RKO (cell line): ENCODE data around the gene NUDT1.

ENCODE experiments used
- DNase-seq: peaks from one replicate; pipeline ENCODE4 v3.0.0-alpha.2; 2016; ENCODE audit warnings: low spot score

The NUDT1 gene

DNA sequence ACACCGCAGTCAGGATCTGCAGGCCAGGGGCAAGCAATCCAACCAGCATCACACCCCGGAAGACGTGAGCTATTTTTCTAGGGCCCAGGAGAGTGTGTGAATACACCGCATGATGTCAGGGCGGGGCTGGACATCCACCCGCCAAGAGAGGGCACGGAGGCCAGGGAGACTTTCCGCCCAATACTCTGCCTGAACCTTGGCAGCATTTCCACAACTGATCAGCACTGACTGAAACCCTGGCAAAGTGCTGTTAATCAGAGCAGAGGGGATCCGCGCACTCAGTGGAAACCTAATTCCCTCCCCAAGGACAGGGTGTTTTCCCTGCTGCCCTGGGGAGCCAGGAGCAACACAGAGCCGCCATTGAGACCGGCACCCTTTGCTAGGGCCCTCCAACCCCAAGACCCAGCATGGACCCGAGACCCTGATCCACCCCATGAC is 17.5 kb upstream of the NUDT1 start:
- DNase-seq: no peak

DNA sequence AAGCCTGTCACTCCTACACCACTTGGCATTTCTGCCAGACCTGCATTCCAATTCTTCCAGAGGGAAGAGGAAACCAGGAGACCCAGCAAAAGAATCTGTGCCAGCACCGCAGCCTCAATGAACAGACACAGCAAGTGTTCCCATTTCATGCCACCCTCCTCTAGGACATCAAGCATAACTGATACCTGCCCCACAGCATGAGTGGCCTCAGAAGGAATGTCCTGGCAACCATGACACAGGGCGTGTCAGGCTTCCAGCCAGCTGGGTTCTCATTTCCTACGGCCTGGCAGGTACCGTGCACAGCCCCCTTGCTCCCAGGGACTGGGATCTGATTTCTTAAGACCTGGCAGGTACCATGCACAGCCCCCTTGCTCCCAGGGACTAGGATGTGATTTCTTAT is 17.1 kb upstream of the NUDT1 start:
- DNase-seq: no peak

DNA sequence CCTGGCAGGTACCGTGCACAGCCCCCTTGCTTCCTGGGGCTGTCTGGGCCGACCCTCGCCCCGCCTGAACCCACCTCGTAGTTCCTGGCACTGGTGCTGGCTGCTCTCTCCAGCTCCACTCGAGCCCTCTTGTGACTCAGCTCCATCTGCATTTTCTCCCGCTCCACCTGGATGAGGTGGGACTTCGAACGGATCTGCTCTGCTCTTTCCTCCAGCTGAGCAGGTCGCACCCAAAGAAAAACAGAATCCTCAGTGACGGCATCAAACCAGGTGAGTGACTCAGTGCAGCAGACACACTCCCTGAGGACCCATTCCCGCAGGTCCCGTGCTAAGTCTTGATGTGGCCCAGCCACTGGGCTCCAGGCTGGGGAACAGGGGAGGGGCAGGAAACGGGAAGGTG is 16.7 kb upstream of the NUDT1 start:
- DNase-seq: no peak

DNA sequence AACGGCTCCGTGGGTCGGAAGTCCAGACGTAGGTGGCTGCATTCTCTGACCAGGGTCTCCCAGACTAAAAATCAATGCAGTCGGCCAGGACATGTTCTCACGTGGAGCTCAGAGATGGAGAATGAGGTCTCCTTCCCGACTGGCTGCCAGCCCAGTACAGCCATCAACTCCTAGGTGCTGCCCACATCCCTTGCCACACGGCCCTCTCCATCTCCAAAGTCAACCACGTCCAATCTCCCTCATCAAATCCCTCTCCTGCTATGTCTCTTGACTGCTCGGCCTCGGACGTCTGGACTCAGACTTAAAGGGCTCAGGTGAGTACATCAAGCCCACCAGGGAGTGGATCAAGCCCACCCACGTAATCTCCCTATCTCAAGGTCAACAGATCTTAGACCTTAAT is 16.2 kb upstream of the NUDT1 start:
- DNase-seq: no peak

DNA sequence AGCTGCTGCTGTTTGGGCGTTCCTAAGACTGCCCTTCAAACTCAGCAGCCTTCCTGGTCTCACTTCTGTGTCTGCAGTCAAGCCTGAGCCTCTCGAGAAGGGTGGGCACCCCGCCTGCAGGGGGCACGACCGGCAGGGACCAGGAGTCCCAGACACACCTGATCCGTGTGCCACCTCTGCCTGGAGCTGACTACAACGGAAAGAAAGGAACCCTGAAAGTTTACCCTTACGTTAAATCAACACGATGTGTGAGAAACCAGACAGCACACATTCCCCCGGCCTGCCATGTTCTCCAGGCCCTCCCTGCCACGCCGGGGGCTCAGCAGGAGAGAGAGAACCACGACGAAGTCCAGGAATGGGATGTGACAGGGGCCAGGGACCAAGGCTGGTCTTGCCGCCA is 14.3 kb upstream of the NUDT1 start:
- DNase-seq: no peak

DNA sequence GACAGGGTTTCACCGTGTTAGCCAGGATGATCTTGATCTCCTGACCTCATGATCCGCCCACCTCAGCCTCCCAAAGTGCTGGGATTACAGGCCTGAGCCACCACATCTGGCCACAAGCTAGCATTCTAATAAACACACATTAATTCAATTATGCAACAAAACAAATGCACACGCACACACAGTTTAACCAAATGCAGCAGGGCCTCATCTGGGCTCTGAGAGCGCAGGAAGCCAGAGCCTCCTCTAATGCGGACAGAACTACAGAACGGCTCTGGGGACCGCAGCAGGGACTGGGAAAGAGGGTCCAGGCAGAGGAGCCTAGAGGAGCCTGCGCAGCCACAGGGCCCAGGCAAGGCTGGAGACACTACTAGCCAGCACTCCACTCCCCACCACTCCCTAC is 13.1 kb upstream of the NUDT1 start:
- no peak for DNase-seq

DNA sequence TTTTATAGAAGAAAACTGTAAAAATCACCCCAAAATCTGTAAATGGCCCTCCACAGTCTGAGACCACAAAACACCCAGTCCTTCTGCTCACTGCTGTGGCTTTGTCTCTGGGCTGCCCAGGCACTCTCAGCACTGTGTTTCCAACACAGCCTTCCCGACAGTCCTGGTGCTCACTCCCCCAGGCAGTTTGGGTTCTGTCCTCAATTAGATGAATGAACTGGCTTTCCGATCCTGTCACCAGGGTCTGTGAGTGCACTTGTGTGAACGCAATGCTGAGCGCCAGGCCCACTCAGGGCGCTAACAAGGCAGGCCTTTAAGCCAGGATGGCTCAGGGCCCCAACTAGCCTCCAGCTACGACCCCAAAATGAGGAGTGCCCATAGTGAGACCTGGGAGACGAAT is 12.6 kb upstream of the NUDT1 start:
- no peak for DNase-seq

DNA sequence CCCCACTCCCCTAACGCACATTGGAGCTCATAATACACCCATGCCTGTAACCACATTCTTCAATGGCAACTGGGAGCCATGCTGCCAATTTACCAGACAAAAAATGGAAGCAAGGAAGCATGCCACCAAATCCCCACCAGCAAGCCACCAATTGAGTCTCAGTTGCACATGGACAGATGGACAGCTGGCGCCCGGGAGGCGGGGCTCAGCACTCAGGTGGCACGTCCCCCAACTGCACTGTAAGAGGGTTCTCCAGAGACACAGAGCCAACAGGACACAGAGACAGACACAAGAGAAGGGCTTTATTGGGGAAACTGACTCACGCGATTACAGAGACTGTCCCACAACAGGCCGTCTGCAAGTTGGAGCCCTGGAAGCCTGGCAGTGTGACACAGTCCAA is 11.8 kb upstream of the NUDT1 start:
- DNase-seq: no peak

DNA sequence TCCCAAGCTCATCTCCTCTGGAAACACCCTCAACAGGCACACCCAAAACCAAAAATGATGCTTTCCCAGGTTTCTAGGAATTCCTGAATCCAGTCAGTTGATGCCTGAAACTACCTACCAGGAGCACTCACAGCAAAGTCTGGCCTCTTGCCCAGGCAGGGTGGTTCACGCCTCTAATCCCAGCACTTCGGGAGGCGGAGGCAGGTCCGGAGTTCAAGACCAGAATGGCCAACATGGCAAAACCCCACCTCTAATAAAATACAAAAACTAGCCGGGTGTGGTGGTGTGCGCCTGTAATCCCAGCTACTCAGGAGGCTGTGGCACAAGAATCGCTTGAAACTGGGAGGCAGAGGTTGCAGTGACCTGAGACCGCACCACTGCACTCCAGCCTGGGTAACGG is 11.1 kb upstream of the NUDT1 start:
- DNase-seq: no peak

DNA sequence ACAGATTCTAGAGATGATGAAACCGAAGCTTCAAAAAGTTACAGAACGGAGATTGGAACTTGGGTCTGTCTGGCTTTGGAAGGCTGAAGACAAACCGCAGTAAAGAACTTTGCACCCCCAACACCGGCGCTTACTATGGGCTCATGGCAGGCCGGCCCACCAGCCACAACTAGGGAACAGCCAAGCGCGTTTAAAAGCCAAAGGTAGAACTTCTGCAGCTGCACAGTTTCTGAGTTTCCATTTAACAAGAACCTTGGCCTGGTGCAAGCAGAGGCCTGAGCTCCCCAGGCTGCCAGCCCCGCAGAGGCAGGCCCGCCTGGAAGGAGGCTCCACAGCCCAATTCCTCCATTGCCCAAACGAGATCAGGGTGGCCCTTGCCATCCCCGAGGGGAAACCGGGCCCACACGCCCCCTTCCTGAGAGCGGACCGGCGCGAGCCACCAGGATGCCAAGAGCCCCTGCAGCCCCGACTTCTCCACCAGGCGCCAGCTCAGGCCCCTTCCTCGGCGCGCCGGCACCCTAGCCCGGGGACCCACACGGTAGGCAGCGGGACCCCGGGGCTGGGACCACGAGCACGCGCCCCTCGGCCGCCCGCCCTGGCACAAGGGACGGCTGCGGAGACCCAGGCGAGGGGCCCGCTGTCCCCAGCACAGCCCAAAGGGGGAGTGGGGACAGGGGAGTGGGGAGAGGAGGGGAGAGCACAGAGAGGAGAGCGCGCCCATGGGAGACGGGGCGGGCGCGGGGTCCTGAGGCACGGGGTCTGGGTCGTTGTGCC is 9.8 kb upstream of the NUDT1 start:
- DNase-seq: peak; percentile 24

DNA sequence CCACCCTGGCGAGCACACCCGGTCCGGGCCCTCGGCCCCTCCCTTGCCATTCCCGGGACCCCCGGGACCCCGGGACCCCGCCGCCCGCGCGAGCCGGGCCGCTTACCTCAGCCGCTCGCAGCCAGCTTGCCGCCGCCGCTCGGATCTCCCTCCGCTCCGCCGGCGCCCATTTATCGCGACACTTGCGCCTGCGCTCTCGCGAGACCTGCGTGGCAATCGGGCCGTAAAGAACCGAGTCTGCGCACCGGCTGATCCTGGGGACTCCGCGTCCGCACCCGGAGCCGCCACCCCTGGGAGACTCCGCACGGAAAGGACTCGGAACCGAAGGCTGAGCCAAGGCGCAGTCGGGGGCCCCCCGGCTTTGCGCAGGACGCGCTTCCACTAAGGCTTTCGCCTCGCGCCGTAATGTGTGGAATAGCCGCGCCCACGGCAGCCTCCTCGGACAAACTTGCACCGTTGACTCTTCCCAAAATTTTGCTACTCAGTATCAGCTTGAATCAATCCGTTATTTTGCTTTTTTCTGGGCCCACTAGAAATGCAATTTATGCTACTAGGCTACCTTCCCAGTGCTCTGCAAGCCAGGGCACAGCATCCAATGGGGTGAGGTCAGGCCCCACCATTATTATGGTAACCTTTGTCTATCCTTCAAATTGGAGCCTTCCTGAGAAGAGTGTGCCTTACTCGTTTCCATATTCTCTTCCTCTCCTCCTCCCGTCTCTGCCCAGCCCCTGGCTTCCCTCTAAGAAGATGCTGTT is 9.1 kb upstream of the NUDT1 start, which contains the start of gene MAD1L1:
TSS of gene MAD1L1 (minus strand) at position 180 of the 755 bp plus-strand sequence. CDS start 2,812 bp downstream, outside the sequence.
- DNase-seq: peak; percentile 94

DNA sequence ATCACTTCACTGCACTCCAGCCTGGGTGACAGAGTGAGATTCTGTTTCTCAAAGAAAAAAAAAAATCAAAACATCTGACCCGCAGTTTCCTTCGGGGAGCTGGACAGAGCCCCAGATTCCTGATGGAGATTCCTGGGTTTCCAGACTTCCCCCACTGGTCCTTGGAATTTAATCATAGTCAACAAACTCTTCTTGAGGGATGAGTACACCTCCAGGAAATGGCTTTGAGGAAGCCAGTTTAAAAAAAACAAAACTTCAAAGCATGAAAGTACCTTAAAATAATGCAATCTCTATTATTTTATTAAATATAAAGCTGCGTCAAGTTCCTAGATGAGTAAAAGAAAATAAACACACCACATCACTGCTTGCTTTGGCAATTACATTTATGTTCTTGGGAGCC is 8.1 kb upstream of the NUDT1 start:
- DNase-seq: no peak

DNA sequence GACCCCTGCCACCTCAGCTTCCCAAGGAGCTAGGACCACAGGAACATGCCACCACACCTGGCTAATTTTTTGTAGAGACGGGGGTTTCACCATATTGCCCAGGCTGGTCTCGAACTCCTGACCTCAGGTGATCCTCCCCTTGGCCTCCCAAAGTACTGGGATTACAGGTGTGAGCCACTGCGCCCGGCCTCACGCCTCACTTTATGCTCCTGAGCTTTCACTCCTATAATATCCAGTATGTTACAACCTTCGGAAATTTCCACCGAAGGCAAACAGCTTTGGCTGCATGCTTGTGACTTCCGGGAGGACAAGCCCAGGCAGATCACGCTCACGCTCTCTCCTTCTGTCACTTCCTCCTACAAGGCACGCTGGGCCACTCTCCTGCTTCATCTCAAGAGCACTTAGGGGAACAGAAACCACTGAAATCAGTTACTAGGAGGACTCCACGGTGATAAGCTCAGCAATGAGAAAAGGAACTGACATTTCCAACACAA is 4.9 kb upstream of the NUDT1 start:
- DNase-seq: no peak

DNA sequence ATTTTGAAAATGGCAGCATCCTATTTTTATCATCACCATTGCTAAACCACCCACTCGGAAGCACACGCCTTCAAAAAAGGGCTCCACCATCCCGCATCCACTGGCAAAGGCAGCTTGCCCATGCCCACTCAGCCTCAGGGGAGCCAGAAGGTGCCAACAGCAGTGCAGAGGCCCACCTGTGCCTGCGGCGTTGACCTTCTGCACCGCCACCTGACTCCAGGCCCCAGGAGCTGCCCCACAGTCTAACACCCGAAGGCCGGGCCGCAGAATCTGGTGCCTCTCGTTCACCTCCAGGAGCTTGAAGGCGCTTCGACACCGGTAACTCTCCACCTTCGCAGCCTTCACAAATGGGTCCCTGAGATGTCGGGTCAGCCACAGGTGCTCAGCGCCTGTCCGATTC is 2.8 kb upstream of the NUDT1 start:
- DNase-seq: no peak

DNA sequence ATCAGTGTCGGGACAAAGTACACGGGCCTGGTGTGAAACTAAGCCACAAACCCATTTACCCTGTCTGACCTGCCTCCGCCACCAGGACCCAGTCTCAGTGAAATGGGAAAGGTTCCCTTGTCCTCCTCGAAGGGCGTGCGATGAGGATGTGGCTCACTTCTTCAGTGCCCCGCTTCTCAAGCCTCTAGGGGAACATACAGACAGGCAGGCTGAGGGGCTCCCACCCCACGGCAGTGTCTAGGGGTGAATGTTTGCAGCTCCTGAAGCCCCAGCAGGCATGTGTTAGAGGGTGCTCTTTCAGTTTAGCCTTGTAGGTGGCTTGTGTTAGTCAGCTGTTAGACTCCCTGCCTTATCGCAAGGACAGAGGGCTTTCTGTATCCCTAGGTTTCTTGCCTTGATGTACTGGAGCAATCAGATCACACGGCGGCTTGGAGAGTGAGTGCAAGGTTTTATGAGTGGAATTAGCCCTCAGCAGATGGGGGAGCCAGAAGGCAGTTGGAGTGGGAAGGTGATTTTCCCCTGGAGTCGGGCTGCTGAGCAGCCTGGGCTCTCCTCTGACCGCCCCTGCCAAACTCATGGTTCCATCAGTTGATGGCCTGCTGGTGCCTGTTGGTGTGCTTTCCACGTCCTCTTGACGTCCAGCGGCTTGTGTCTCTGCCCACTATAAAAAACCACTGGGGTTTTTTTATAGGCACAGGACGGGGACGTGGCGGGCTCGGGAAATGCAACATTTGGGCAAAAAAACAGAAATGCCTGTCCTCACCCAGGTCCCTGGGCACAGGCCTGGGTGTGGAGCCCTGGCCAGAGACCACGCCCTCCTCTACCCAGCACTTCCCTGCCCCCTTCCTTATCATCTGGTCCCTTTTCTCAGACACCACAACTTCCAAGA is 759 bp downstream of the NUDT1 start:
- peak; percentile 58 for DNase-seq

DNA sequence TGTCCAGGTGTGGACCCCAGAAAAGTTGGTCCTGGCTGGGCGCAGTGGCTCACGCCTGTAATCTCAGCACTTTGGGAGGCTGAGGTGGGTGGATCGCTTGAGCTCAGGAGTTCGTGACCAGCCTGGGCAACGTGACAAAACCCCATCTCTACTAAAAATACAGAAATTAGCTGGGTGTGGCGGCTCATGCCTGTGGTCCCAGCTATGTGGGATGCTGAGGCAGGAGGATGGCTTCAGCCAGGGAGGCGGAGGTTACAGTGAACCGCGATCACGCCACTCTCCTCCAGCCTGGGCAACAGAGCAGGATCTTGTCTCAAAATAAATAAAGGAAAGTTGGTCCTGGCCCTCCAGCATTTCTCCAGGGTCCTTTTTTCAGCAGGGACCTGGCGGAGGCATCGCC is 1.4 kb downstream of the NUDT1 start:
- no peak for DNase-seq

DNA sequence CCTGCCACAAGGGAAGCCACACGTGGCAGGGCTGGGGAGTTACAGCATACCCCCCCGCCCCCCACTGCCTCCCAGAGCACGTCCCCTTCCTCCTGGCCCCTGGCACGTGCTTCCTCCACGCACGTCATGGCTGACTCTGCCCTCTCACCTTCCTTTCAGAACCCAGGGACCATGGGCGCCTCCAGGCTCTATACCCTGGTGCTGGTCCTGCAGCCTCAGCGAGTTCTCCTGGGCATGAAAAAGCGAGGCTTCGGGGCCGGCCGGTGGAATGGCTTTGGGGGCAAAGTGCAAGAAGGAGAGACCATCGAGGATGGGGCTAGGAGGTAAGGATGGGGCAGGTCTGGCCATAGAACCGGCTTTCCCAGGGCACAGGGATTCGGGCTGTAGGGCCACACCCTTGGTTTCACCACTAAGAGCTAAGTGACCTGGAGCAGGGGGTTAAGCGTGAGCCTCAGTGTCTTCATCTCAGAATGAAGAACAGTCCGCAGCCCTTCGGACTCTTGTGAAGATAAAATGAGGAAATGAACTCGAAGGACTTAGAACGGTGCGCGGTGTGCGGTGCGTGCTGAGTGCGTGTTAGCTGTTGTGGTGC is 2.5 kb downstream of the NUDT1 start:
- DNase-seq: no peak

DNA sequence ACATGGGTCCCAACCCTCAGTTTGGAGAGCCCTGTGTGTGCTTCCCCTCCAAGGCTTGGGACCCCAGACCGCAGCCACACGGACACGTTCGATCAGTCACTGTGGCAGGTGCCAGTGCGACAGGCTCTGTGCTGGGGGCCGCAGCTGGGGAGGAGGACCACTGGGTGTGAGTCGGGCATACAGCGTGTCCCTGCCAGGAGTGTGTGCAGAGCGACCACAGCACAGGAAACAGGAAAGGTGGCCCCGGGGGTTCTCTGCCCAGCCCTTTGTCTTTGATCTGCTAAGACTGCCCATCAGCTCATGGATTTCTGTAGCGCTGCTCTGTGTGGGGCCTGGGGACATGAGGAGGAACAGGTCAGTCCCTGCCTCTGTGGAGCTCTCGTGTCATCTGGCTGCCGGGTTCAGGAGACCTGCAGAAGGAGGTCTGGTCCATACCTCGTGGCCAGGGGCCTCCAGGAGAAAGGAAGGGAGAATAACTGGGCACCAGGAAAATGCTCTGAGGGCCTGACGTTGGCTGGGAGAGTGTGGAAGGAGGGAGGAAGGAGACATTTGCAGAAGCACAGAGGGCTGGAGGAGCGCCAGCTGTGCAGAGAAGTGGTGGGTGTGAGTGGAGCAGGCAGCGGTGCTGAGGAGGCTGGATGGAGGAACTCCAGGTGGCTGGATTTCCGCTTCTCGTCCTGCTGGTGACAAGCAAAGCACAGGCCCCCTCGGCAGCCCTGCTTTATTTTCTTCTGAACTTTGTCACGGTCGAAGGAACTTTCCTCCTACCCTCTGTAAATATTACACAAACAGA is 4.1 kb downstream of the NUDT1 start:
- DNase-seq: no peak

DNA sequence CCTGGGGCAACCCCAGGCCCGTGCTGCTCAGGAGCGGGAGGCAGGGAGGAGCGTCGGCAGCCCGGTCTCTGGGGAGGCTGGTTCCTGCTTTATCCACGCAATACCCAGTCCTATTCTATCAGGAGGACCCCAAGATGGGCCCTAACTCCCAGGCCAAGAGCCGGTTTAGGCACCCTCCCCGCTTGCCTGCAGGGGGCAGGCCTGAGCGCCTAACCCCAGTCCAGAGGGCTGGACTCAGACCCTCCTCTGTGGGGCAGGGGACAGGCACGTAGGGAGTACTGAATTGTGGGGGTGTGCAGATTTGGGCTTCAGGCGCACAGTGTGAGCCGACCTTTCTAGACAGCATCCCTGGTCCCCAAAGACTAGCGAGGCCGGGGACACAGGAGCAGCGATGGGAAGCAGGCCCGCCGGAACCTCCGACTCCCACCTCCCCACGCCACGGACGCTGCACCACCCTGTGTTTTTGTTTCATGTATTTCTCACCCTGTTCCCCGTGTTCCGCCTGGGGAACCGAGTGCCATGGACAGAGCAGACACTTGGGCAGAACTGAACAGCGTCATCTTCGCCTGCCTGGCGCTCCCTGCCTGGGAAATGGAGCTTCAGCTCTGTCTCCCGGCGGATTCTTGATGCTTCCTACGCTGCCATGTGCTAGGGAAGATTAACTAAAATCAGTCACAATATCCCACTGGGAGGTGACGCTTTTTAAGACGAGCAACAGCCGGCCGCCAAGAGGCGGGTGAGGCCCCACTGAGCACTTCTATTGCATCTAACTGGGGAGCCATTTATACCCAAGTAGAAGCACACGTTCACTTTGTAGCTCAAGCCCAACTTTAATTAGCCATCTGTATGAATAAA is 5.3 kb downstream of the NUDT1 start:
- no peak for DNase-seq
